Mesendoderm (in vitro differentiated cells): ENCODE measurements around the gene RBMS3.

Source experiments
- DNase-seq: peaks from one replicate; pipeline ENCODE4 v3.0.0; 2013
- H2AK5ac ChIP-seq: 2 replicates; pipeline ENCODE4 v1.6.1; 2013; ENCODE audit warnings: low read length, inconsistent platforms
- H2BK120ac ChIP-seq: 2 replicates; pipeline ENCODE4 v1.6.1; 2013; ENCODE audit warnings: low read depth, mild to moderate bottlenecking, low read length, moderate library complexity, mixed read lengths
- H2BK15ac ChIP-seq: replicated peaks from 2 replicates; pipeline ENCODE4 v1.6.1; 2013; ENCODE audit warnings: low read depth, mild to moderate bottlenecking, moderate library complexity
- H2BK5ac ChIP-seq: 2 replicates; pipeline ENCODE4 v1.6.1; 2013; ENCODE audit warnings: low read length, inconsistent platforms
- H3K18ac ChIP-seq: 2 replicates; pipeline ENCODE4 v1.6.1; 2013; ENCODE audit warnings: mild to moderate bottlenecking, low read length, mixed read lengths
- H3K23ac ChIP-seq: one replicate; pipeline ENCODE4 v1.6.1; 2013; ENCODE audit warnings: low read length
- H3K27ac ChIP-seq: 2 replicates; pipeline ENCODE4 v1.5.1; 2013; ENCODE audit warnings: low read depth, mild to moderate bottlenecking, inconsistent platforms, low read length, moderate library complexity
- H3K27me3 ChIP-seq: 2 replicates; pipeline ENCODE4 v1.6.1; 2013; ENCODE audit warnings: low read length, control low read depth, mild to moderate bottlenecking, inconsistent platforms; ENCODE audit not compliant: insufficient read depth, poor library complexity
- H3K36me3 ChIP-seq: 2 replicates; pipeline ENCODE4 v1.6.1; 2013; ENCODE audit warnings: low read length, inconsistent platforms; ENCODE audit not compliant: control insufficient read depth, insufficient read depth
- H3K4ac ChIP-seq: one replicate; pipeline ENCODE4 v1.6.1; 2013; ENCODE audit warnings: low read depth, mild to moderate bottlenecking, low read length, moderate library complexity
- H3K4me1 ChIP-seq: 2 replicates; pipeline ENCODE4 v1.6.1; 2013; ENCODE audit warnings: low read depth, low read length, inconsistent platforms; ENCODE audit not compliant: control insufficient read depth
- H3K4me2 ChIP-seq: 2 replicates; pipeline ENCODE4 v1.6.1; 2013; ENCODE audit warnings: low read length
- H3K4me3 ChIP-seq: 2 replicates; pipeline ENCODE4 v1.5.1; 2013; ENCODE audit warnings: mild to moderate bottlenecking, low read length
- H3K56ac ChIP-seq: one replicate; pipeline ENCODE4 v1.6.1; 2013; ENCODE audit warnings: low read length
- H3K79me1 ChIP-seq: 2 replicates; pipeline ENCODE4 v1.6.1; 2013; ENCODE audit warnings: low read length, inconsistent platforms
- H3K79me2 ChIP-seq: 2 replicates; pipeline ENCODE4 v1.6.1; 2013; ENCODE audit warnings: mild to moderate bottlenecking, low read length; ENCODE audit not compliant: control insufficient read depth, insufficient read depth
- H3K9ac ChIP-seq: 2 replicates; pipeline ENCODE4 v1.6.1; 2013; ENCODE audit warnings: low read length, inconsistent platforms
- H4K5ac ChIP-seq: one replicate; pipeline ENCODE4 v1.6.1; 2013; ENCODE audit warnings: low read length
- H4K8ac ChIP-seq: one replicate; pipeline ENCODE4 v1.6.1; 2013; ENCODE audit warnings: low read depth, mild to moderate bottlenecking, control low read depth, low read length, moderate library complexity
- WGBS: extraction: QIAGEN DNeasy Blood & Tissue Kit; methylation state at CpG from one replicate; pipeline ENCODE4 v1.1.7; 2013; ENCODE audit warnings: low lambda C conversion rate, missing lambda C conversion rate; ENCODE audit not compliant: insufficient coverage; ENCODE audit errors: extremely low coverage; 5-methylcytosine and 5-hydroxymethylcytosine counted together

Gene RBMS3

DNA sequence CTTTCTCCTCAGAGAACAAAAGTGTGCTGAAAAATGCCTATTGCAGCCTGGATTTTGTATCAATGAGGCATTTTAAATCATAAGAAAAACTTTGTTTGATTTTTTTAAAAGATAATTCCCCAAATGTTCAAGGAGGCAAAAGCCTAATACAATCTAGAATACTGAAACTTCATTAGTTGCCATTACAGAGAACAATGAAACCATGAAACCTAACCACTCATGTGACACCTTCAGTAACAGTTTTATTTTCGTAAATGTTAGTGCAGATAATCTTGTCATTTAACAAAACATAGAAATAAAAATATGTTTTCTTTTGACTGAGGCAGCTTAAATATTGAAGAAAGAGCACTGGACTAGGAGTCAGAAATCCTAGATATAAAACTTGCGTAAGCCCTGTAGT, 655.9 kb downstream of the RBMS3 start:
- no peak overlapping the region for H3K4me2 ChIP-seq
- H2AK5ac ChIP-seq = no peak overlapping the region
- H2BK5ac ChIP-seq = no peak overlapping the region
- DNase-seq = no peak
- no peaks in the 10 kb centered on the region for H3K79me2 ChIP-seq
- no peak overlapping the region for H2BK15ac ChIP-seq
- peaks cover 2% of the 10 kb centered on the region for H3K4me1 ChIP-seq
- no peak overlapping the region for H3K27ac ChIP-seq
- no peak overlapping the region for H3K56ac ChIP-seq
- no peak overlapping the region for H3K18ac ChIP-seq
- H4K5ac ChIP-seq = no peak overlapping the region
- no peak overlapping the region for H3K4me3 ChIP-seq
- no peaks in the 10 kb centered on the region for H3K27me3 ChIP-seq
- no peak overlapping the region for H2BK120ac ChIP-seq
- H3K4ac ChIP-seq = no peak overlapping the region
- H3K79me1 ChIP-seq = no peaks in the 10 kb centered on the region
- no peak overlapping the region for H3K23ac ChIP-seq
- no CpG with 5 or more reads among the region's 2 CpGs for WGBS
- no peak overlapping the region for H3K9ac ChIP-seq
- H4K8ac ChIP-seq = no peak overlapping the region
- no peaks in the 10 kb centered on the region for H3K36me3 ChIP-seq

DNA sequence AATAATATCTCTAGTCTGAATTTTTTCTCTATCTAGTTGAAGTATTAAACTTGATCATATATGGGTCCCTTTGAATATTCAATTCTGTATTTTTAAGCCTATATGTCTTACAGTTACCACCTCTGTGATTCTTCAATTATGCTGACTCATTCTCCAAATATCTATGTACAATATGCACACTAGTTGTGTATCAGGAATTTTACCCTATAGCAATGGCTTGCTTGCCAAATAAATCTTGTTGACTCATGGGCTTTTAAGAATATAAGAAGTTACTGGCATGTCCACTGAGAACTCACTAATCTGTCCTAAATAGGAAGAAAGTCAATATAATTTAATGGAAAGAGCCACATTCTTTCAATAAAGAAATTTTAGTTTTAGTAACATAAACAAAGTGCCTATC, 656.3 kb downstream of the RBMS3 start:
- H3K79me2 ChIP-seq = no peaks in the 10 kb centered on the region
- no peak overlapping the region for H3K4ac ChIP-seq
- peaks cover 2% of the 10 kb centered on the region for H3K4me1 ChIP-seq
- no peak overlapping the region for H3K56ac ChIP-seq
- H3K27me3 ChIP-seq = no peaks in the 10 kb centered on the region
- H4K8ac ChIP-seq = no peak overlapping the region
- H3K36me3 ChIP-seq = no peaks in the 10 kb centered on the region
- H3K4me3 ChIP-seq = no peak overlapping the region
- no peak for DNase-seq
- no peak overlapping the region for H3K4me2 ChIP-seq
- H2BK5ac ChIP-seq = no peak overlapping the region
- H3K27ac ChIP-seq = no peak overlapping the region
- H3K79me1 ChIP-seq = no peaks in the 10 kb centered on the region
- no peak overlapping the region for H3K18ac ChIP-seq
- no peak overlapping the region for H2BK15ac ChIP-seq
- H2BK120ac ChIP-seq = no peak overlapping the region
- no peak overlapping the region for H4K5ac ChIP-seq
- no peak overlapping the region for H2AK5ac ChIP-seq
- H3K9ac ChIP-seq = no peak overlapping the region
- no peak overlapping the region for H3K23ac ChIP-seq

DNA sequence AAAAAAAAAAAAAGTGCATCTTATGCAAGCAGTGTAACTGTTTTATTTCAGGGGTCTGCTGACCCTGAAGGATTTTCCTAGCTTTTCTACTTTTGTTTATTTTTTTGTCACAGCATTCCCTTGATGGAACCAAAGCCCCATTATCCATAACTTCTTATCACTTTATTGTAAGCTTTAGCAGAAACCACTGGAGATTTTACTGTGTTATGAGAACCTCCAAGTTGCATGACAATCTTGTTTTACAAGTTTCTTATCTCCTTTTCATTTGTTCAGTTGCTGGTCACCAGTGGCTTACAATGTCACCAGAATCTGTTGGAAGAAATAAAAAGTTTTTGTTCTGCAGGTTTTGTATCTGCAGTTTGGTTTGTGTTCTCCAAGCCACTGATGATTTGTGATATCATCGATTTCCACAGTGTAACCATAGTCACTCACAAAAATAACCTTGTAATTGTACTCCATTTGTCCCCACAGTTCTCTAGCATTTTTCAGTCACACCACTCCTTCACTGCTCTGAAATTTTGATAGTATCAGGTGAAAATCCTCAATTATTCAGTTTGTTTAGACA, 660.0 kb downstream of the RBMS3 start:
- Histone ChIP-seq H3K4ac (no peak overlapping the region), H2BK5ac (no peak overlapping the region), H3K56ac (no peak overlapping the region), H3K23ac (no peak overlapping the region), H3K4me1 (no peaks in the 10 kb centered on the region), H3K4me2 (no peak overlapping the region), H2BK15ac (no peak overlapping the region), H3K79me1 (no peaks in the 10 kb centered on the region), H3K18ac (no peak overlapping the region), H3K79me2 (no peaks in the 10 kb centered on the region), H3K27ac (no peak overlapping the region), H4K8ac (no peak overlapping the region), H3K27me3 (no peaks in the 10 kb centered on the region), H2BK120ac (no peak overlapping the region), H3K36me3 (no peaks in the 10 kb centered on the region), H3K9ac (no peak overlapping the region), H2AK5ac (no peak overlapping the region), H4K5ac (no peak overlapping the region), H3K4me3 (no peak overlapping the region)
- DNase-seq = no peak
- no CpG with 5 or more reads among the region's 1 CpG for WGBS

DNA sequence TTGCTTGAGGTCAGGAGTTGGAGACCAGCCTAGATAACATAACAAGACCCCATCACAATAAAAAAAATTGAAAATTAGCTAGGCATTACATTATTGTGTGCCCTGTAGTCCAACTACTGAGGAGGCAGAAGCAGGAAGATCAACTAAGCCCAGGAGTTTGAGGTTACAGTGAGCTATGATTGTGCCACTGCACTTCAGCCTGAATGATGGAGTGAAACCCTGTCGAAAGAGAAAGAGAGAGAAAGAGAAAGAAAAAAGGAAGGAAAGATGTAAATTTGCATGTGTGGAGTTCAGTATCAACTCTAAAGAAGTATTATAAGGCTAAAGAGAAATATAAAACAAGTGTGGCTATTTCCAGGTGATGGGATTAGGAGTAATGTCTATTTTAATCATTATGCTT, 661.4 kb downstream of the RBMS3 start:
- DNase-seq = no peak
- no peak overlapping the region for H3K56ac ChIP-seq
- no peak overlapping the region for H4K5ac ChIP-seq
- no peak overlapping the region for H3K9ac ChIP-seq
- no peaks in the 10 kb centered on the region for H3K4me1 ChIP-seq
- H2BK5ac ChIP-seq = no peak overlapping the region
- H3K18ac ChIP-seq = no peak overlapping the region
- H2AK5ac ChIP-seq = no peak overlapping the region
- no peak overlapping the region for H4K8ac ChIP-seq
- no peak overlapping the region for H3K23ac ChIP-seq
- WGBS = no CpG with 5 or more reads among the region's 1 CpG
- no peak overlapping the region for H3K4ac ChIP-seq
- no peak overlapping the region for H2BK120ac ChIP-seq
- no peak overlapping the region for H3K27ac ChIP-seq
- no peaks in the 10 kb centered on the region for H3K79me1 ChIP-seq
- H3K4me2 ChIP-seq = no peak overlapping the region
- H3K27me3 ChIP-seq = no peaks in the 10 kb centered on the region
- H3K4me3 ChIP-seq = no peak overlapping the region
- H3K79me2 ChIP-seq = no peaks in the 10 kb centered on the region
- H2BK15ac ChIP-seq = no peak overlapping the region
- no peaks in the 10 kb centered on the region for H3K36me3 ChIP-seq

DNA sequence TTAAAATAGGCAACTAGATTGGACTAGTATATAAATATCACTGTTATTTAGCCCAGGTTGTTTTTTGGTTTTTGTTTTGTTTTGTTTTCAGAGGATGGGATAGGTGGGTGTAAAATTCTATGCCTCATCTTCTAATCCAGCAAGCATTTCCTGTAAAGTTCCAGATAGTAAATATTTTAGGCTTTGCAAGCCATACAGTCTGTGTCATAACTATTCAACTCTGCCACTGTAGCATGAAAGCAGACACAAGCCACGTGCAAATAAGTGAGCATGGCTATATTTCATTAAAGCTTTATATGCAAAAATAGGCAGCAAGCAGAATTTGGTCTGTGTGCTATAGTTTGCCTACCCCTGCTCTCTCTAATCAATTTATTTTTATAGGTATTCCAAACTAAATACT, 668.3 kb downstream of the RBMS3 start:
- Histone ChIP-seq H2BK15ac (no peak overlapping the region), H3K27me3 (no peaks in the 10 kb centered on the region), H3K79me2 (no peaks in the 10 kb centered on the region), H4K5ac (no peak overlapping the region), H3K9ac (no peak overlapping the region), H3K4ac (no peak overlapping the region), H3K79me1 (no peaks in the 10 kb centered on the region), H3K36me3 (no peaks in the 10 kb centered on the region), H2AK5ac (no peak overlapping the region), H3K56ac (no peak overlapping the region), H2BK120ac (no peak overlapping the region), H2BK5ac (no peak overlapping the region), H3K4me3 (no peak overlapping the region), H3K27ac (no peak overlapping the region), H3K4me1 (no peaks in the 10 kb centered on the region), H3K18ac (no peak overlapping the region), H3K4me2 (no peak overlapping the region), H4K8ac (no peak overlapping the region), H3K23ac (no peak overlapping the region)
- DNase-seq = no peak
- WGBS = no CpG with 5 or more reads among the region's 1 CpG

DNA sequence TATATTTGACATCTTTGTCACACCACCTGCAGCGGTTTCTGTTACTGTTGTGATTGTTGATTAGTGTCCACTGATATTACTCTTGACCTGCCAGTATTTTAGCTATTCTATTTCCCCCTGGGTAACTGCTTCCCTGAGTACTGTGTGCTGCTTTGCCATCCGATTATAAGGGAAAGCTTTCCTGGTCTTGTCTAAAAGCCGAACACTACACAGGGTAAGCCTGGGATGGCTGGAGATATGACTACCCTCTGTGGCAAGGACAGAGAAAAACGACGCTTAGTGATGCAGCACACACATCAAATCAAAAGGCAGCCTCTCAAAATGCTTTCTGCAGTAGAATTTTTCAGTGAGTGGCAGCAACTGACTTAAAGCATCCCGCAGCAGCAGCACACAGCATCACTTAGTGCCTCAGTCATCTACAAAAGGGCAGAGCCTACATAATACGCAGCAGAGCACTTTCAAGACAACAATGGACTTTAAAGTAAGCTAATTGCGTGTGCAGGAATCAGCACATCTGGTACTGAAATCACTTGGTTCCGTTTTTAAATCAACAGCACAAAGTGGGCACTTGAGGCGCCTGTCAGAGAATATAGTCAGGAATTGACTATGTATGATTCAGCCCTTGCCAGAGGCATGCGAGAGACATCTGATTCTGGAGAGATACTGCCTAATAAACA, 669.2 kb downstream of the RBMS3 start:
- H2BK120ac ChIP-seq = no peak overlapping the region
- no peak overlapping the region for H2AK5ac ChIP-seq
- no peak for DNase-seq
- WGBS = no CpG with 5 or more reads among the region's 11 CpGs
- no peak overlapping the region for H2BK5ac ChIP-seq
- no peak overlapping the region for H2BK15ac ChIP-seq
- H3K4me2 ChIP-seq = no peak overlapping the region
- no peak overlapping the region for H3K18ac ChIP-seq
- H3K79me2 ChIP-seq = no peaks in the 10 kb centered on the region
- H3K36me3 ChIP-seq = no peaks in the 10 kb centered on the region
- no peaks in the 10 kb centered on the region for H3K4me1 ChIP-seq
- no peak overlapping the region for H3K4me3 ChIP-seq
- no peak overlapping the region for H4K8ac ChIP-seq
- no peak overlapping the region for H4K5ac ChIP-seq
- no peaks in the 10 kb centered on the region for H3K27me3 ChIP-seq
- H3K9ac ChIP-seq = no peak overlapping the region
- H3K27ac ChIP-seq = no peak overlapping the region
- no peaks in the 10 kb centered on the region for H3K79me1 ChIP-seq
- no peak overlapping the region for H3K4ac ChIP-seq
- no peak overlapping the region for H3K23ac ChIP-seq
- H3K56ac ChIP-seq = no peak overlapping the region
